ENCODE data around the gene KREMEN2.

Gene KREMEN2

GRCh38 chr16:2981177-2981898 lies 17.3 kb downstream of the KREMEN2 start:
- DNase-seq = no peak

GRCh38 chr16:2981899-2982250 lies 17.8 kb downstream of the KREMEN2 start:
- DNase-seq = no peak

- no peak for DNase-seq
These were observed 18.3 kb downstream of the KREMEN2 start for GRCh38 chr16:2982402-2982801.

- peak; percentile 82 for DNase-seq
These were observed 19.6 kb downstream of the KREMEN2 start for GRCh38 chr16:2983706-2984136.

- no peak for DNase-seq
These were observed 21.4 kb downstream of the KREMEN2 start for GRCh38 chr16:2985462-2985861.

GRCh38 chr16:2985893-2986355 lies 21.8 kb downstream of the KREMEN2 start:
- no peak for DNase-seq

GRCh38 chr16:2986623-2987188 lies 22.6 kb downstream of the KREMEN2 start:
- no peak for DNase-seq

- DNase-seq = no peak
These were observed 23.2 kb downstream of the KREMEN2 start for GRCh38 chr16:2987286-2987685.

GRCh38 chr16:2987833-2988232 lies 23.8 kb downstream of the KREMEN2 start:
- no peak for DNase-seq

GRCh38 chr16:2988590-2989099 lies 24.6 kb downstream of the KREMEN2 start:
- no peak for DNase-seq

GRCh38 chr16:2990891-2991290 lies 26.8 kb downstream of the KREMEN2 start:
- no peak for DNase-seq

- no peak for DNase-seq
These were observed 27.6 kb downstream of the KREMEN2 start for GRCh38 chr16:2991566-2992261.

GRCh38 chr16:2992383-2993081 lies 28.5 kb downstream of the KREMEN2 start:
- no peak for DNase-seq

GRCh38 chr16:2996298-2996697 lies 32.2 kb downstream of the KREMEN2 start:
- DNase-seq = no peak

GRCh38 chr16:2999929-3000328 lies 35.9 kb downstream of the KREMEN2 start:
- DNase-seq = no peak

GRCh38 chr16:3000540-3000939 lies 36.5 kb downstream of the KREMEN2 start:
- no peak for DNase-seq

GRCh38 chr16:3001316-3001715 lies 37.2 kb downstream of the KREMEN2 start:
- DNase-seq = no peak

GRCh38 chr16:3003582-3004270 lies 39.7 kb downstream of the KREMEN2 start:
- peak; percentile 99 for DNase-seq

- DNase-seq = no peak
These were observed 40.2 kb downstream of the KREMEN2 start for GRCh38 chr16:3004319-3004718.

GRCh38 chr16:3004781-3005284 lies 40.8 kb downstream of the KREMEN2 start:
- DNase-seq = no peak

- DNase-seq = no peak
These were observed 43.2 kb downstream of the KREMEN2 start for GRCh38 chr16:3007059-3007956.

Measured in stimulated activated CD4-positive, alpha-beta T cell treated with anti-CD3 and anti-CD28 coated beads, Interleukin-1b, Interleukin-23, amount 100 ng/mL, for 48 hours (primary cell).